GM20000 (cell line): Measurements from ENCODE around the gene MARCHF2.
A peak's percentile ranks its signal among the peaks of the same experiment; 100 is the strongest.
"Not testable (repeated sequence)": the region's sequence is repeated elsewhere in the genome, so short reads cannot be mapped to it uniquely, and the experiment has no call there.

Experiments used
- DNase-seq: peaks from one replicate; pipeline ENCODE4 v3.0.0; 2012; ENCODE audit warnings: low spot score
- CTCF ChIP-seq: IDR thresholded peaks from 2 replicates; pipeline ENCODE4 v1.5.1; 2012; ENCODE audit warnings: mild to moderate bottlenecking, control low read depth; ENCODE audit errors: extremely low read depth, missing control alignments

The MARCHF2 gene

GRCh38 chr19:8430650-8431049 lies 17.5 kb downstream of the MARCHF2 start:
- TF ChIP-seq CTCF = no peak
- no peak for DNase-seq

GRCh38 chr19:8438236-8438635 lies 25.1 kb downstream of the MARCHF2 start:
- no peak for TF ChIP-seq CTCF

GRCh38 chr19:8441725-8442544 lies 28.8 kb downstream of the MARCHF2 start:
- TF ChIP-seq CTCF = no peak
- DNase-seq = no peak

More at GRCh38 chr19:8438236-8438635, 25.1 kb downstream of the MARCHF2 start:
- no peak for DNase-seq

GRCh38 chr19:8444140-8444676 lies 31.1 kb downstream of the MARCHF2 start:
- not testable (repeated sequence) for DNase-seq

- no peak for TF ChIP-seq CTCF
Measured at GRCh38 chr19:8444677-8445487, 31.8 kb downstream of the MARCHF2 start, which contains the start of gene HNRNPM. Gene HNRNPM (plus strand): TSS chr19:8444975. CDS start chr19:8444999, 24 bp downstream.

DNA sequence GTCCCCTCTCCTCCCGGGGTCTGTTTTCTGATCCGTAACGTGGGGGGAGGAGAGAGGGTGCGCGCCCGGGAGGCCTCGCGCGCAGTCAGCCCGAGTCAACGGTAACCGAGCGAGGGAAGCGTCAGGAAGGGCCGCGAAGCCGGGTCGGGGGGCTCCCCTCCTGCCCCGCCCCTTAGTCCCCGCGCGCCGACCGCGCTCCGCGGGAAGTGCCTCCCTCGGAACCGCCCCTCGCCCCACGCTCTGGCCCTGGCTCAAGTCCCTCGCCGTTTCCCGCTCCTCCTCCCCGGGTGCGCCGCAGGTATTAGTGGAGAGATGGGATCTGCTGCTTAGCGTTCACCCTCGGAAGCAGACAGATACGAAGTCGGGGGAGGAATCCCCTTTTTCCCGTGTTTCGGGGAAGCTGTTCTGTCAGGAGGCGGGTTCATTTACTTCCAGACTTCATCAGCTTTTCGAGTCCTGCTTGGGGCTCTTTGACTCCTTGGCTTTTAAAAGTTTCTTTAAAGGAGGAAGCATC lies 32.4 kb downstream of the MARCHF2 start:
- peak; percentile 47 for DNase-seq
- no peak for TF ChIP-seq CTCF

More at GRCh38 chr19:8444677-8445487, 31.8 kb downstream of the MARCHF2 start, which contains the start of gene HNRNPM:
- DNase-seq = peak; percentile 99

- DNase-seq = no peak
- no peak for TF ChIP-seq CTCF
Measured at GRCh38 chr19:8446061-8446709, 33.1 kb downstream of the MARCHF2 start.
